B cell (primary cell): Measurements from ENCODE around the gene NKX1-2. TPM values are rescaled to one million over a fixed set of nuclear protein-coding genes. Genes with fewer than 3 reads are reported as not detected.

Experiments
- ATAC-seq: fragments of 200-7000 bp; cut with Tn5 transposase; one replicate; pipeline ENCODE4 v1.10.0; 2021; ENCODE audit warnings: low read depth, mild to moderate bottlenecking, moderate number of reproducible peaks, moderate library complexity
- CTCF ChIA-PET: fragments of 350-600 bp; sonication (Branson Sonifier 250); formaldehyde crosslinking; loops from one replicate; lab custom pipeline; 2021; ENCODE audit warnings: antibody characterized with exemption, inconsistent platforms; lab: Charles Lee
- POLR2A ChIA-PET: fragments of 350-600 bp; sonication (Branson Sonifier 250); formaldehyde crosslinking; loops from one replicate; lab custom pipeline; 2021; ENCODE audit warnings: antibody characterized with exemption; lab: Charles Lee
- DNase-seq: peaks from one replicate; pipeline ENCODE4 v3.0.0; 2013
- H2AFZ ChIP-seq: 2 replicates; pipeline ENCODE4 v1.6.1; 2012; ENCODE audit warnings: mild to moderate bottlenecking, low read depth, low read length; ENCODE audit not compliant: insufficient read depth, poor library complexity, severe bottlenecking
- H3K27ac ChIP-seq, 2 donors: 1 replicate in 1 of 2; 2 replicates in 1 of 2; pipeline ENCODE4 v1.5.1; 2012 to 2013; ENCODE audit warnings: low read length in 2 of 2, mild to moderate bottlenecking in 2 of 2, moderate library complexity in 1 of 2
- H3K27me3 ChIP-seq, 4 experiments: fragments of 200-600 bp in 1 of 4; sonication (generic) in 1 of 4; replicated peaks in 1 of 4; 1 replicate in 2 of 4; 2 replicates in 2 of 4; pipeline versions ENCODE4 v1.6.1 to v1.7.0; 2013 to 2016; ENCODE audit warnings: low read length in 3 of 4, mild to moderate bottlenecking in 2 of 4, mixed read lengths in 1 of 4, moderate library complexity in 1 of 4; ENCODE audit not compliant: insufficient read depth in 4 of 4, control insufficient read depth in 3 of 4; ENCODE audit errors: control extremely low read depth in 1 of 4
- H3K36me3 ChIP-seq, 2 experiments: replicated peaks in 1 of 2; 1 replicate in 1 of 2; 2 replicates in 1 of 2; pipeline versions ENCODE4 v1.6.1 to v1.7.1; 2013; ENCODE audit warnings: low read length in 1 of 2; ENCODE audit not compliant: insufficient read depth in 2 of 2, control insufficient read depth in 1 of 2; ENCODE audit errors: control extremely low read depth in 1 of 2, extremely low read depth in 1 of 2
- H3K4me1 ChIP-seq, 2 donors: fragments of 200-600 bp in 1 of 2; sonication (generic) in 1 of 2; 1 replicate in 1 of 2; 2 replicates in 1 of 2; pipeline versions ENCODE4 v1.5.1 to v1.6.1; 2013 to 2017; ENCODE audit warnings: low read length in 2 of 2; ENCODE audit not compliant: control insufficient read depth in 2 of 2, insufficient read depth in 2 of 2
- H3K4me2 ChIP-seq: replicated peaks from 2 replicates; pipeline ENCODE3; 2012; ENCODE audit warnings: mild to moderate bottlenecking, low read depth, low read length; ENCODE audit not compliant: poor library complexity, severe bottlenecking
- H3K4me3 ChIP-seq, 5 experiments: fragments of 200-600 bp in 1 of 5; sonication (generic) in 1 of 5; 1 replicate in 3 of 5; 2 replicates in 2 of 5; pipeline versions ENCODE4 v1.5.1 to v1.7.0; 2011 to 2016; ENCODE audit warnings: low read length in 4 of 5, mild to moderate bottlenecking in 4 of 5, low read depth in 2 of 5, control low read depth in 1 of 5, moderate library complexity in 1 of 5; ENCODE audit not compliant: insufficient read depth in 1 of 5; ENCODE audit errors: control extremely low read depth in 1 of 5, extremely low read depth in 1 of 5
- H3K79me2 ChIP-seq: fragments of 200-600 bp; sonication (generic); one replicate; pipeline ENCODE4 v1.6.0; 2016; ENCODE audit warnings: low read length; ENCODE audit not compliant: control insufficient read depth, insufficient read depth
- H3K9ac ChIP-seq: fragments of 200-600 bp; sonication (generic); 2 replicates; pipeline ENCODE4 v1.6.1; 2017; ENCODE audit warnings: mild to moderate bottlenecking, low read length, moderate library complexity
- H3K9me3 ChIP-seq, 3 donors: one replicate each; pipeline versions ENCODE4 v1.6.1 to v1.7.1; 2013; ENCODE audit warnings: low read length in 2 of 3; ENCODE audit not compliant: control insufficient read depth in 2 of 3, insufficient read depth in 1 of 3; ENCODE audit errors: control extremely low read depth in 1 of 3
- H4K20me1 ChIP-seq: 2 replicates; pipeline ENCODE4 v1.6.0; 2012; ENCODE audit warnings: mild to moderate bottlenecking, low read length; ENCODE audit not compliant: insufficient read depth, control insufficient read depth, poor library complexity, severe bottlenecking
- H3K27ac Mint-ChIP-seq: one replicate; pipeline ENCODE4 v1.8.0; 2021; ENCODE audit warnings: mixed read lengths
- H3K27me3 Mint-ChIP-seq: one replicate; pipeline ENCODE4 v1.8.0; 2021; ENCODE audit warnings: mixed read lengths
- H3K4me1 Mint-ChIP-seq: one replicate; pipeline ENCODE4 v1.8.0; 2021; ENCODE audit warnings: mixed read lengths
- H3K4me3 Mint-ChIP-seq: one replicate; pipeline ENCODE4 v1.8.0; 2021; ENCODE audit warnings: mixed read lengths
- H3K9me3 Mint-ChIP-seq: one replicate; pipeline ENCODE4 v1.8.0; 2022; ENCODE audit warnings: mixed read lengths; ENCODE audit not compliant: insufficient read depth
- EZH2 ChIP-seq: IDR thresholded peaks from 2 replicates; pipeline ENCODE4 v1.6.1; 2012; ENCODE audit warnings: borderline replicate concordance, low read depth, mild to moderate bottlenecking, moderate library complexity, low read length; ENCODE audit not compliant: insufficient read depth, poor library complexity, severe bottlenecking
- WGBS: methylation state at CpG from one replicate; pipeline ENCODE4 v1.1.5; 2013; ENCODE audit warnings: missing lambda C conversion rate; ENCODE audit not compliant: insufficient coverage; 5-methylcytosine and 5-hydroxymethylcytosine counted together
- intact Hi-C: fragments of 100-400 bp; cut with micrococcal nuclease; formaldehyde crosslinking; loops from one replicate; pipeline ENCODE4 v1.10.0; 2022
- polyA plus RNA-seq: library from polyadenylated mRNA; depleted of rRNA; stranded (reverse); fragments of >200 nt; gene quantifications from 2 replicates; pipeline ENCODE4 v1.2.3, GENCODE V29; 2012
- total RNA-seq, 2 donors: library from RNA; stranded (reverse); fragments of 120-200 nt in 1 of 2; gene quantifications; 1 replicate in 1 of 2; 2 replicates in 1 of 2; pipeline versions ENCODE4 v1.2.3 to v1.2.4, GENCODE V29; 2013 to 2022
- TF ChIP-seq, protein P1 (sequence below): fragments of 200-600 bp; IDR thresholded peaks from one replicate; pipeline ENCODE4 v1.8.0; 2022; ENCODE audit warnings: antibody characterized with exemption, mild to moderate bottlenecking

Gene NKX1-2
- total and polyA plus RNA-seq, 2 donors (not counting 1 experiment from before 2014, with no cell fraction given): not detected

DNA sequence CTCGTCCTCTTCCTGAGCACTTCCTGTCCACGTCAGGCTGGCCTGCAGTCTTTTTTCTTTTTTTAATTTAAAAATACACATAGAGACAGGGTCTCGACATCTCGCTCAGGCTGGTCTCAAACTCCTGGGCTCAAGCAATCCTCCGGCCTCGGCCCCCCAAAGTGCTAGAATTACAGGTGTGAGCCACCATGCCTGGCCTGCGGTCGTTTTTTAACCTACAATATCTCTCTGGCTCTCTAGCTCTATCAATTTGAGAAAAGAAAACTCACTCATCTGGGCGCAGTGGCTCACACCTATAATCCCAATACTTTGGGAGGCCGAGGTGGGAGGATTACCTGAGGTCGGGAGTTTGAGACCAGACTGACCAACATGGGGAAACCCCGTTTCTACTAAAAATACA is 27.1 kb downstream of the NKX1-2 start:
- H3K4me2 ChIP-seq: no peak overlapping the region
- no peaks in the 10 kb centered on the region for H3K36me3 ChIP-seq
- DNase-seq: no peak
- ChIA-PET CTCF (no interaction called here), POLR2A (interaction anchor here (0.6 kb wide), 1 partner anchor 9 kb away, joined by 3 read pairs; no protein-coding TSS in a partner anchor)
- intact Hi-C loops: no loop called here
- no peaks in the 10 kb centered on the region for H3K9me3 ChIP-seq
- Mint-ChIP-seq H3K4me3 (no peak overlapping the region), H3K9me3 (no peaks in the 10 kb centered on the region), H3K27ac (no peak overlapping the region), H3K27me3 (peaks cover 26% of the 10 kb centered on the region), H3K4me1 (peaks cover 7% of the 10 kb centered on the region)
- no peak for ATAC-seq
- no peak overlapping the region for H3K9ac ChIP-seq
- no peak for TF ChIP-seq EZH2
- TF ChIP-seq, protein P1, sequence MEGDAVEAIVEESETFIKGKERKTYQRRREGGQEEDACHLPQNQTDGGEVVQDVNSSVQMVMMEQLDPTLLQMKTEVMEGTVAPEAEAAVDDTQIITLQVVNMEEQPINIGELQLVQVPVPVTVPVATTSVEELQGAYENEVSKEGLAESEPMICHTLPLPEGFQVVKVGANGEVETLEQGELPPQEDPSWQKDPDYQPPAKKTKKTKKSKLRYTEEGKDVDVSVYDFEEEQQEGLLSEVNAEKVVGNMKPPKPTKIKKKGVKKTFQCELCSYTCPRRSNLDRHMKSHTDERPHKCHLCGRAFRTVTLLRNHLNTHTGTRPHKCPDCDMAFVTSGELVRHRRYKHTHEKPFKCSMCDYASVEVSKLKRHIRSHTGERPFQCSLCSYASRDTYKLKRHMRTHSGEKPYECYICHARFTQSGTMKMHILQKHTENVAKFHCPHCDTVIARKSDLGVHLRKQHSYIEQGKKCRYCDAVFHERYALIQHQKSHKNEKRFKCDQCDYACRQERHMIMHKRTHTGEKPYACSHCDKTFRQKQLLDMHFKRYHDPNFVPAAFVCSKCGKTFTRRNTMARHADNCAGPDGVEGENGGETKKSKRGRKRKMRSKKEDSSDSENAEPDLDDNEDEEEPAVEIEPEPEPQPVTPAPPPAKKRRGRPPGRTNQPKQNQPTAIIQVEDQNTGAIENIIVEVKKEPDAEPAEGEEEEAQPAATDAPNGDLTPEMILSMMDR: no peak
- no peak overlapping the region for H3K27ac ChIP-seq
- H3K27me3 ChIP-seq: peaks cover 0 to 31% (median 7%) of the 10 kb centered on the region in 4 experiments
- 93% methylated on average over 6 of the region's 12 CpGs for WGBS
- H2AFZ ChIP-seq: no peak overlapping the region
- H4K20me1 ChIP-seq: no peaks in the 10 kb centered on the region
- H3K4me1 ChIP-seq: peaks cover 8 to 11% of the 10 kb centered on the region in 2 donors
- H3K4me3 ChIP-seq: no peak overlapping the region
- peaks cover 5% of the 10 kb centered on the region for H3K79me2 ChIP-seq

DNA sequence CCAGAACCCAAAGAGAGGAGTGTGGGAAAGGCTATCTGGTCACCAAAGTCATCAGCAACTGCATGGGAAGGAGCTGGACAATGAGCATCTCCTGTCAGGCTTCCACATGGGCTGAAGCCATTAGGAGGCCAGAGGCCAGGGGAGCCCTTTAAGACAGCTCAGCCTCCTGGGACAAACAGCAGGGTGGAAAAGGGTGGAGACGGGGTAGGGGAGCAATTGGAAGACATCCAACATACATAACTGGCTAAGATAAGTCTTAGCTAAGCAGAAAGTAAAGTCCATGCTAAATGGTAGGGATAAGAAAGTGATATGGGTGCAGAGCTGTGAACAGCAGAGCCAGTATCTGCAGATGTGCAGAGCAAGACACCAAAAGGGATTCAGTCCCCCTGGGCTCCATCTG is 29.6 kb downstream of the NKX1-2 start:
- CTCF ChIA-PET: interaction anchor here (1.5 kb wide), 1 partner anchor 17 kb away, joined by 5 read pairs; no protein-coding TSS in a partner anchor
- no peaks in the 10 kb centered on the region for H3K9me3 ChIP-seq
- peaks cover 14% of the 10 kb centered on the region for H3K79me2 ChIP-seq
- peaks cover 22% of the 10 kb centered on the region for H3K27me3 Mint-ChIP-seq
- POLR2A ChIA-PET: no interaction called here
- no peak for TF ChIP-seq EZH2
- TF ChIP-seq, protein P1: no peak
- no peaks in the 10 kb centered on the region for H4K20me1 ChIP-seq
- peaks cover 10 to 13% of the 10 kb centered on the region in 2 donors for H3K4me1 ChIP-seq
- no peak overlapping the region for H3K27ac ChIP-seq
- no peak overlapping the region for H3K9ac ChIP-seq
- no peaks in the 10 kb centered on the region for H3K36me3 ChIP-seq
- H2AFZ ChIP-seq: no peak overlapping the region
- intact Hi-C loops: no loop called here
- no peak overlapping the region for H3K4me2 ChIP-seq
- H3K27me3 ChIP-seq: peaks cover 0 to 28% (median 5%) of the 10 kb centered on the region in 4 experiments
- H3K4me3 ChIP-seq: no peak overlapping the region
- H3K27ac Mint-ChIP-seq: no peak overlapping the region
- peaks cover 16% of the 10 kb centered on the region for H3K4me1 Mint-ChIP-seq
- no peak overlapping the region for H3K4me3 Mint-ChIP-seq
- DNase-seq (no peak), ATAC-seq (no peak)
- no CpG with 5 or more reads among the region's 1 CpG for WGBS
- no peaks in the 10 kb centered on the region for H3K9me3 Mint-ChIP-seq
